GM19351 (cell line): ENCODE measurements around the gene PAK6.

Experiments used
- ATAC-seq: cut with Tn5 transposase; IDR thresholded peaks from one replicate; pipeline ENCODE4 v1.9.1; 2021; ENCODE audit warnings: mild to moderate bottlenecking, moderate library complexity; ENCODE audit not compliant: unreplicated experiment

Gene PAK6

DNA sequence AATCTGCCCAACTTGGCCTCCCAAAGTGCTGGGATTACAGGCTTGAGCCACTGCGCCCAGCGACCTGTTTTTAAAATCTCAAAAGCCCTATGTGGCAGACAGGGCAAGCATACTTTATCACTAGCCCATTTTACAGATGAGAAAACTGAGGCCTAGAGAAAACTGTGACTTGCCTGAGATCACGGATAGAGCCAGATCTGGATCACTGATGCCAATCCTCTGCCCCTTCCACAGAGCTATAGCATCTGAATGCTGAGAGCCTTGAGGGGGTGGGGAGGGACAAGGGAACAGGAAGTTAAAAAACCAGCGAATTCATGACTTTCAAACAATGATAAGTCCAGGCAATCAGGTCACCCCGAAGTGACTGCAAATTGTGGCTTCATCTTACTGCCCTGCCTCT is 36.7 kb downstream of the PAK6 start:
- no peak for ATAC-seq

DNA sequence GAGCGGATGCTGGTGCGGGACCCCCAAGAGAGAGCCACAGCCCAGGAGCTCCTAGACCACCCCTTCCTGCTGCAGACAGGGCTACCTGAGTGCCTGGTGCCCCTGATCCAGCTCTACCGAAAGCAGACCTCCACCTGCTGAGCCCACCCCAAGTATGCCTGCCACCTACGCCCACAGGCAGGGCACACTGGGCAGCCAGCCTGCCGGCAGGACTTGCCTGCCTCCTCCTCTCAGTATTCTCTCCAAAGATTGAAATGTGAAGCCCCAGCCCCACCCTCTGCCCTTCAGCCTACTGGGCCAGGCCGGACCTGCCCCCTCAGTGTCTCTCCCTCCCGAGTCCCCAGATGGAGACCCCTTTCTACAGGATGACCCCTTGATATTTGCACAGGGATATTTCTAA is 37.1 kb downstream of the PAK6 start:
- ATAC-seq, result no peak

- ATAC-seq, result no peak
Observed at GRCh38 chr15:40276927-40277326, 38.1 kb downstream of the PAK6 start.

- ATAC-seq, result no peak
Observed at GRCh38 chr15:40277471-40277870, 38.6 kb downstream of the PAK6 start.

DNA sequence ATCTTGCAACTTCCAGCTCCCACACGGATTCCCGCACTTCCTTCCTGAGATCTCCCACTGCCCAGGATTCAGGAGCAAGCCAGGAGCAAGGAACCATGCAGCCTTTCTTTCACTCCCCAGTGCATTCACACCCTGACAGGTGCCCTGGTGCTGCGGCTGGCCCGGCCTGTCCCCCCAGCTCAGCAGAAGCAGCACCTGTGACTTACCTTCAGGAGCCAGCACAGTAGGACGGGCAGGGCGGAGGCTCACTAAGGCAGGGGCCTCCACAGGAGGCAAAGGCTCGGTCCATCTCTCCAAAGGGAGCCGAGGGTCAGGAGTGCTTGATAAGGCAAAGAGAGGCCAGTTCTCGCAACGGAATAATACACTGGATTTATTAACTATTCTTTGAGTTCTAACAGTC is 39.2 kb downstream of the PAK6 start:
- no peak for ATAC-seq

DNA sequence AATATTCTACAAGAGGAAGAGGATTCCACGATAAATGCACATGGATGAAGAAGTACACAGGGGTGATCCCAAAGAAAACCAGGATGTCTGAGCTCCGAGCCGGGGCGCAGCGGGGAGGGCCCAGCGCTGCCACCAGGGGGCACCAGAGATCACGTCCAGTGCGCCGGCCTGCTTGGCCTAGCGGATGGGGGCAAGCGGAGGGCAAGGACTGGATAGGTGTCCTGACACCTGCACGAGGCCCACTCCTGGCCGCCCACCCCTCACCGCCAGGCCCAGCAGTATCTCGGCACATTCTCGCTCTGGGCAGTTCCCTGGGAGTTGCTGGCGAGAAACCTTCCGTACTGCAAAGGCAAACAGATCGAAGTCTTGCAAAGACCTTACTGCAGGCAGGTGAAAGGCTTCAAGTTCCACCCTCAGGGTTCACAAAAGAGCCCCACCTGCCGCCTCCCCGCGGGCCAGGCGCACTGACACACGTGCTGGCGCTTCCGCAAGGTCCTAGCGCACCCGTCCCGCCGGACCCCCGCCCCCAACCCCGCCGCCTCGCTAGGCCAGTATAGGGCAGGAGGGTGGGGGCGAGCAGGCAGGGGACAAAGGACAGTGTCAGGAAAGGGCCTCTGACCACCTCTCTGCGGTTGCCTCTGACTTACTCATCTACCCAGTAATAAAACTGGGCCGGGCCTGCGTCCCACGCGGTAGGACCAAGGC is 40.7 kb downstream of the PAK6 start:
- ATAC-seq, result no peak

- no peak for ATAC-seq
Observed at GRCh38 chr15:40280260-40281056, 41.6 kb downstream of the PAK6 start.

DNA sequence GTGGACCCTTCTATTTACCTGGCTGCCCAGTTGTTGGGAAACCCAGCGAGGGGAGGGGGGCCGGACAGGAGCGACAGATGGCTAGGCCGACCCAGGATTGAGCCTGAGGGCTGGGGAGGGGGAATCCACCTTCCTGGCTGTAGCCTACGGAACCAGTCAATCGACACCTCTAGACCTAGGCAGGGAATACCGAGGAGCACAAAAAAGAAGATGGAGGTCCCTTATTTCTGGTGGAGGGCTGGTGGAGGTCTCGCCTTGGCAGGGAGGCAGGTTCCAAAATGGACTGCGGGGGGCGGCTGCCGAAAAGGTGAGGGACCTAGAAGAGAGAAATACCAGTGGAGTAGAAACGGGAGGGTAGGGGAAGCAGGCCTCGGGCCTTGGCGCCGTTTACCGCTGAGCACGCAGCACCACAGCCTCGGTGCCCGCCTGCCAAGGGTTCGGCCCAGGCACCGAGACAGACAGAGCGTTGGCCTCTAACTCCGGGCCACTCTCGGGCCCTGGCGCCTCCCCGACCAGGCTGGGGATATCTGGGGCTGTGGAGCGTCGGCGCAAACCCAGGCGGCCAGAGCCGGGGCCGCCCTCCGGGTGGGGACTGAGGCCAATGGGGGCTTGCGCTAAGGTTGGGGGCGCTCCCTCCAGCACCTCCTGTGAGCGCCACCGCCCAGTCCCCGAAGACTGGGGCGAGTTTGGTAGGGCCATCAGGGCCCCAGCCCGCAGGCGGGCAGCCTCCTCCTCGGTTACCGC is 42.4 kb downstream of the PAK6 start:
- ATAC-seq, result no peak

DNA sequence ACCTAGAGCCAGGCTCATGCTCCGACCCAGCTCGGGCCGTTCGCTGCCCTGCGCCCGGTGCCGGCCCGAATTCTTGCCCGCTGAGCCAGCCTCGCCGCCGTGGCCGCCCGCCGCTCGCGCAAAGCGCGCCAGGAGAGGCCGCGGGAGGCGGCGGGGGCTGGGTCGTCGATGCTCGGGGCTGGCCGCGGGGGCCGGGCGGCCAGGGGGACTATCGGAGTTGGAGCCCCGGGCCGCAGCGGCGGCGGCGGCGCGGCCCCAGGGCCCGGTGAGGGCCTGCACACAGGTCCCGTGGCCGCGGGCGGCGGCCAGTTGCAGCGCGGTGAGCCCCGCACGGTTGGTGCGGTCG is 42.9 kb downstream of the PAK6 start:
- ATAC-seq, result no peak

DNA sequence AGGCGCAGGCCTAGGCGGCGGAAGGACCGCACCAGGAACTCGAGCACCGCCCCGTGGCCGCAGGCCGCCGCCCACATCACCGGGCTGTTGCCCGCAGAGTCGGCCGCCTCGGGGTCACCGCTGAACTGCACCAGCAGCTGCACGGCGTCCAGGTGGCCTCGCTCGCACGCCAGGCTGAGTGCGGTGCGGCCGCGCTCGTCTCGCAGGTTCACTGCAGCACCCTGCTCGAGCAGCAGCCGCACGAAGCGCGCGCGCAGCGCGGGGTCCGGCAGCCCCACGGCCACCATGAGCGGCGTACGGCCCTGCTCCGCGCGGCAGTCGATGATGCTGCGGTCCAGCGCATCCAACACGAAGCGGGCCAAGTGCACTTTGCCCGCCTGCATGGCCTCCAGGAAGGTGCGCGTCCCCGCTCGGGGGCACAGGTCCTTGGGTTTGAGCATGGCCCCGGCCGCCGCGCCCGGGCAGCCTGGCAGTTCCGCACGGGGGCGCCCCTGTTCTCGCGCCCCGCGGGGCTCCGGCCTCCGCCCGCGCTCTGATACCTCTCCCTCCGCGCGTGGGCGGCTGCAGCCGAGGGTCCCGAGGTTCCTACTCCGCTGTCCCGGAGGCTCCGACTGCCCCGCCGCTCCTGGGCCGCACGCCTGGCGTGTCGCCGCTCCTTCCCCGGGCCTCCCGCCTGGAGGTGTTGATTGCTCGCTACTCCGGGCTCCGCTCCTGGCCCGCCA is 43.4 kb downstream of the PAK6 start:
- no peak for ATAC-seq

GRCh38 chr15:40282869-40283614 is 44.2 kb downstream of the PAK6 start, which contains the start of gene ANKRD63:
Gene ANKRD63 (minus strand): TSS chr15:40283064. CDS start chr15:40282586, 478 bp downstream.
- no peak for ATAC-seq

GRCh38 chr15:40283615-40284300 is 44.9 kb downstream of the PAK6 start:
- ATAC-seq, result no peak

- no peak for ATAC-seq
Observed at GRCh38 chr15:40285151-40285550, 46.3 kb downstream of the PAK6 start.

DNA sequence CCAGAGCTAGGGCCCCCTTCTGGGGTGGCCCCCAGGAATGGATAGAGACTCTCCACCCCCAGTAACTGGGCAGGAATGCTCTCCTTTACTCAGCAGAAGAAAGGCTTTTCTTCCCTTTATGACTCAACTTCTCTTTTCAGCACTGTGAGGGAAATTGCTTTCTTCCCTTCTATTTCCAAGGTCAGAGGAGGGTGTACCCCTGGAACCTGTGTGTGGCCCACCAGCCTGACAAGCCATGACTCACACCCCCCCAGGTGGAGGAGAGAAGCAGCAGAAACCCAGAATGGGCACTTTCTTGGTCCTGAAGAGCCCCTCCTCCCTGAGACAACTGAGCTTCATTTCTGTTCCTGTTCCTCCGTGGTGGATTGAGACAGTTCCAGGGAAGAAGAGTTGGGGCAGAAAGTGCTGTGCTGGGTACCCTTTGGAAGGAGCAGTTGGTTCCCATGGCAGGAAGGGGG is 46.7 kb downstream of the PAK6 start:
- no peak for ATAC-seq

DNA sequence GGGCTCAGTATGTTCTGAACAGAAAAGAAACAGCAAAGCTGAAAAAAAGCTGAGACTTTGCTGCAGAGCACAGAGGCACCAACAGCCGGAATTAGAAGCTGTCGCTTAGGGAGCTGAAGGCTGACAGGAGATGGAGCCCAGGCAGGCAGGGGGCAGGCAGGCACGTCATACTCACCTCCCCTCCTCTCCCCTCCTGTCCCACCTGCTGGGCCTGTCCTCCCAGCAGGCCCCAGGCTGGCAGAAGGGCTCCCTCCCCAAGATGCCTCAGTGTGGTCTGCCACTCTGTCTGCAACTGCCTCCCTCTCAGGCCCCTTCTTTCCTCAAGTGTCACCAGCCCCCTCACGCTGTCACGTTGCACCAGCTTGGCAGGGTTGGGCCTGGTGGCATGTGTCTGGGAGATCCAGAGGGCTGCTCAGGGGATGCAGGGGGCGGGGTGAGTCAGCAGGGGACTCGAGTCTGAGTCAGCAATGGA is 47.2 kb downstream of the PAK6 start:
- ATAC-seq, result no peak

GRCh38 chr15:40286794-40287193 is 47.9 kb downstream of the PAK6 start:
- no peak for ATAC-seq

GRCh38 chr15:40287505-40287904 is 48.6 kb downstream of the PAK6 start:
- no peak for ATAC-seq

GRCh38 chr15:40287968-40288367 is 49.1 kb downstream of the PAK6 start:
- ATAC-seq, result no peak

DNA sequence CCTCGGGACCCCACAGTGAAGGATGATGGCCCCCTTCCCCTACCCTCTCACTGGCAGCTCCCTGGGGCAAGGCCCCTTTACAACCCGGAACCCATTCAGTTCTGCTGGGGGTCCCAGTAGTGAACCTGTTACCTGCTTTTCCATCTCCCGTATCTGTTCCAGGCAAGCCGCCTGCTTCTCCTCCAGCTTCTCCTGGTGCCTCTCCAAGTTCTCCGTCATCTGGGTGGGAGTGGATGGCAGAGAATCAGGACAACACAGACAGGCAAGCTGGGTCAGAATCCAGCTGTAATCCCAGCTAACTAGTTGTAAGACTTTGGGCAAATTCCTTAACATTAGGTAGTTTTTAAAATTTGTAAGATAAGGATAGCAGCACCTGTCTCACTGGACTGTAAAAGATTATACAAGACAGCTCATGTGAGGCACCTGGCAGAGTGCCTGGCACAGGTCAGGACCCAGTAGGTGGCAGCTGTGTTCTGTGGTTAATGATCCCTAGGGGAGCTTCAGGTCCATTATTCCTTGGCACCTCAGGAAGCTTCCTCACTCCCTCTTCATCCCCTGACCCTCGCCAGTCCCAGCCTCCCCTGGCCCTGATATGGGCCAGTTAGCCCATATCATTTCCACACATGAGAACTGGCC is 50.4 kb downstream of the PAK6 start:
- no peak for ATAC-seq
